Urinary bladder (tissue), 4 donors: Measurements from ENCODE around the gene AOC1. TPM values are rescaled to one million over a fixed set of nuclear protein-coding genes. Genes with fewer than 3 reads are reported as not detected.

Experiments
- DNase-seq: peaks from one replicate; pipeline ENCODE4 v3.0.0-alpha.2; 2015; ENCODE audit errors: extremely low spot score
- H3K27ac ChIP-seq: one replicate; pipeline ENCODE4 v1.5.1; 2013; ENCODE audit warnings: low read depth, mild to moderate bottlenecking, moderate library complexity
- H3K36me3 ChIP-seq: one replicate; pipeline ENCODE4 v1.6.1; 2013; ENCODE audit warnings: mild to moderate bottlenecking, moderate library complexity; ENCODE audit not compliant: insufficient read depth
- H3K4me1 ChIP-seq: one replicate; pipeline ENCODE4 v1.6.1; 2013; ENCODE audit warnings: mild to moderate bottlenecking, moderate library complexity; ENCODE audit not compliant: insufficient read depth
- H3K4me3 ChIP-seq: one replicate; pipeline ENCODE4 v1.5.1; 2013; ENCODE audit warnings: low read depth, low read length
- WGBS: extraction: QIAGEN DNeasy Blood & Tissue Kit; methylation state at CpG from one replicate; pipeline ENCODE4 v1.1.7; 2013; 5-methylcytosine and 5-hydroxymethylcytosine counted together
- polyA plus RNA-seq: library from polyadenylated mRNA; stranded (reverse); fragments of 200-250 nt; gene quantifications from one replicate; pipeline ENCODE4 v1.2.3, GENCODE V29; 2013
- total RNA-seq: library from RNA; depleted of rRNA; stranded (reverse); fragments of >200 nt; gene quantifications from one replicate; pipeline ENCODE4 v1.2.3, GENCODE V29; 2014
- donor health status: healthy with polysubstance abuse.
- donor health status: healthy.

Gene AOC1
- total and polyA plus RNA-seq, 2 donors, result 0.32 TPM; not detected in 1

- no peaks in the 10 kb centered on the region for H3K36me3 ChIP-seq
- no peaks in the 10 kb centered on the region for H3K4me1 ChIP-seq
- no peak overlapping the region for H3K4me3 ChIP-seq
- DNase-seq, result no peak
- WGBS, result 90% methylated on average over 20 of the region's 20 CpGs
- H3K27ac ChIP-seq, result no peak overlapping the region
Measured at GRCh38 chr7:150824379-150825177, 27.7 kb upstream of the AOC1 start.

- Histone ChIP-seq H3K4me3 (no peak overlapping the region), H3K27ac (no peak overlapping the region), H3K36me3 (no peaks in the 10 kb centered on the region), H3K4me1 (no peaks in the 10 kb centered on the region)
- 74% methylated on average over 6 of the region's 6 CpGs for WGBS
- no peak for DNase-seq
Measured at GRCh38 chr7:150826061-150826849, 26.1 kb upstream of the AOC1 start.

- Histone ChIP-seq H3K27ac (no peak overlapping the region), H3K4me1 (no peaks in the 10 kb centered on the region), H3K4me3 (no peak overlapping the region), H3K36me3 (no peaks in the 10 kb centered on the region)
- 92% methylated on average over 2 of the region's 2 CpGs for WGBS
- DNase-seq, result no peak
Measured at GRCh38 chr7:150828384-150828783, 23.9 kb upstream of the AOC1 start.

GRCh38 chr7:150829426-150829825 lies 22.9 kb upstream of the AOC1 start:
- no peak for DNase-seq
- whole genome bisulfite sequencing, result 65% methylated on average over 1 of the region's 1 CpG

GRCh38 chr7:150830937-150831336 lies 21.4 kb upstream of the AOC1 start:
- Histone ChIP-seq H3K4me1 (no peaks in the 10 kb centered on the region), H3K4me3 (no peak overlapping the region), H3K27ac (no peak overlapping the region), H3K36me3 (no peaks in the 10 kb centered on the region)
- WGBS, result 73% methylated on average over 1 of the region's 1 CpG
- no peak for DNase-seq

More at GRCh38 chr7:150829426-150829825, 22.9 kb upstream of the AOC1 start:
- Histone ChIP-seq H3K4me1 (no peaks in the 10 kb centered on the region), H3K27ac (no peak overlapping the region), H3K36me3 (no peaks in the 10 kb centered on the region), H3K4me3 (no peak overlapping the region)

- Histone ChIP-seq H3K36me3 (no peaks in the 10 kb centered on the region), H3K4me1 (no peaks in the 10 kb centered on the region), H3K4me3 (no peak overlapping the region), H3K27ac (no peak overlapping the region)
- DNase-seq, result no peak
- WGBS, result 63% methylated on average over 1 of the region's 1 CpG
Measured at GRCh38 chr7:150831851-150832250, 20.5 kb upstream of the AOC1 start.

- Histone ChIP-seq H3K4me3 (no peak overlapping the region), H3K4me1 (no peaks in the 10 kb centered on the region), H3K36me3 (no peaks in the 10 kb centered on the region), H3K27ac (no peak overlapping the region)
- 42% methylated on average over 1 of the region's 1 CpG for WGBS
- DNase-seq, result no peak
Measured at GRCh38 chr7:150835019-150835418, 17.3 kb upstream of the AOC1 start.

GRCh38 chr7:150835702-150836280 lies 16.5 kb upstream of the AOC1 start:
- Histone ChIP-seq H3K4me3 (no peak overlapping the region), H3K36me3 (no peaks in the 10 kb centered on the region), H3K27ac (no peak overlapping the region), H3K4me1 (no peaks in the 10 kb centered on the region)
- DNase-seq, result no peak
- WGBS, result 80% methylated on average over 6 of the region's 6 CpGs

GRCh38 chr7:150838965-150839650 lies 13.2 kb upstream of the AOC1 start:
- no peaks in the 10 kb centered on the region for H3K4me1 ChIP-seq
- 61% methylated on average over 7 of the region's 7 CpGs for WGBS
- no peak for DNase-seq
- no peak overlapping the region for H3K27ac ChIP-seq
- H3K36me3 ChIP-seq, result no peaks in the 10 kb centered on the region
- no peak overlapping the region for H3K4me3 ChIP-seq

- Histone ChIP-seq H3K36me3 (no peaks in the 10 kb centered on the region), H3K4me3 (no peak overlapping the region), H3K4me1 (peaks cover 2% of the 10 kb centered on the region), H3K27ac (no peak overlapping the region)
- DNase-seq, result no peak
- 94% methylated on average over 3 of the region's 3 CpGs for WGBS
Measured at GRCh38 chr7:150842018-150842417, 10.3 kb upstream of the AOC1 start.

GRCh38 chr7:150842716-150843115 lies 9.6 kb upstream of the AOC1 start:
- DNase-seq, result no peak
- H3K4me3 ChIP-seq, result no peak overlapping the region
- 84% methylated on average over 4 of the region's 4 CpGs for WGBS
- no peak overlapping the region for H3K27ac ChIP-seq
- H3K36me3 ChIP-seq, result no peaks in the 10 kb centered on the region
- peaks cover 2% of the 10 kb centered on the region for H3K4me1 ChIP-seq

GRCh38 chr7:150845421-150845861 lies 6.9 kb upstream of the AOC1 start:
- WGBS, result 11% methylated on average over 4 of the region's 4 CpGs
- Histone ChIP-seq H3K4me3 (no peak overlapping the region), H3K4me1 (peaks cover 2% of the 10 kb centered on the region), H3K27ac (no peak overlapping the region), H3K36me3 (no peaks in the 10 kb centered on the region)
- DNase-seq, result no peak

- DNase-seq, result no peak
- Histone ChIP-seq H3K27ac (no peak overlapping the region), H3K4me3 (no peak overlapping the region), H3K36me3 (no peaks in the 10 kb centered on the region), H3K4me1 (peaks cover 2% of the 10 kb centered on the region)
- 92% methylated on average over 14 of the region's 14 CpGs for WGBS
Measured at GRCh38 chr7:150846291-150847115, 5.8 kb upstream of the AOC1 start.
